ENCODE results near the gene TRIM34. TPM values are rescaled to one million over a fixed set of nuclear protein-coding genes. Genes with fewer than 3 reads are reported as not detected.

The TRIM34 gene
- total RNA-seq, 1 experiment from 2014 or later: 1.5 TPM

- no peaks in the 10 kb centered on the region for H3K9me3 ChIP-seq (ENCODE audit: control insufficient read depth, insufficient read depth, low read depth, low read length)
- peaks cover 25% of the 10 kb centered on the region for H3K36me3 ChIP-seq (ENCODE audit: control insufficient read depth, insufficient read depth, low read length)
- TF ChIP-seq POLR2AphosphoS5 (IDR thresholded peaks at IDR 0.05; ENCODE audit: low read depth, low read length) (no peak), SIN3A (IDR thresholded peaks at IDR 0.05; ENCODE audit: borderline replicate concordance, insufficient read depth, low read depth, low read length) (no peak)
- no peak overlapping the region for H3K27ac ChIP-seq (ENCODE audit: low read length)
- POLR2A ChIA-PET: no interaction called here
- no peaks in the 10 kb centered on the region for H3K4me1 ChIP-seq (ENCODE audit: control insufficient read depth, insufficient read depth, low read length)
- no TSS peak for BruUV-seq (replicated peaks)
- DNase-seq (ENCODE audit: low read depth, low spot score) (no peak), ATAC-seq (no peak)
- in situ Hi-C loops (cut with HindIII; ENCODE audit: low pct_unique_long_range_greater_than_20kb, low sequenced_read_pairs): no loop called here
- no peaks in the 10 kb centered on the region for H3K27me3 ChIP-seq (ENCODE audit: control insufficient read depth, insufficient read depth, low read length)
- H3K4me3 ChIP-seq (ENCODE audit: low read depth in 2 of 2, low read length in 2 of 2): no peak overlapping the region
- intact Hi-C loops (cut with micrococcal nuclease; ENCODE audit: unreplicated experiment): no loop called here
- CTCF ChIA-PET: no interaction called here
These were observed 16.0 kb upstream of the TRIM34 start for GRCh38 chr11:5608808-5609207.

DNA sequence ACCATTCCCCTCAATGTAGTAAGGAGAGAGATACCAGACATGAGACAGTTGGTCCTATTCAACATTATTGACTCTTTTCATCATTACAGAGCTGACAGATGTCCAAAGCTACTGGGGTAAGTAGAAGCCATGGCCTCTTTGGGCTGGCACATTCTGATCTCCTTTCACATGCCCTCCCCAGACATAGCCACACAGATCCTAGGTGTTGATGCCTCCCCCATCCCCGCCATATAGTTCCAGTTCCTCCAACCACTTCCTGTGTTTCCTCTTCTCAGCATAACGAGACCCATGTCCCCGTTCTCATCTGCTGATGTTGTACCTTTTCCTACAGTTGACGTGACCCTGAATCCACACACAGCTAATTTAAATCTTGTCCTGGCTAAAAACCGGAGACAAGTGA lies 14.4 kb upstream of the TRIM34 start:
- in situ Hi-C loops (cut with HindIII; ENCODE audit: low pct_unique_long_range_greater_than_20kb, low sequenced_read_pairs): no loop called here
- BruUV-seq (replicated peaks): no TSS peak
- Histone ChIP-seq H3K4me1 (ENCODE audit: control insufficient read depth, insufficient read depth, low read length) (no peaks in the 10 kb centered on the region), H3K27me3 (ENCODE audit: control insufficient read depth, insufficient read depth, low read length) (no peaks in the 10 kb centered on the region), H3K27ac (ENCODE audit: low read length) (no peak overlapping the region), H3K9me3 (ENCODE audit: control insufficient read depth, insufficient read depth, low read depth, low read length) (no peaks in the 10 kb centered on the region), H3K36me3 (ENCODE audit: control insufficient read depth, insufficient read depth, low read length) (peaks cover 21% of the 10 kb centered on the region), H3K4me3 (ENCODE audit: low read depth in 2 of 2, low read length in 2 of 2) (no peak overlapping the region)
- ChIA-PET POLR2A (no interaction called here), CTCF (no interaction called here)
- TF ChIP-seq, protein P1, sequence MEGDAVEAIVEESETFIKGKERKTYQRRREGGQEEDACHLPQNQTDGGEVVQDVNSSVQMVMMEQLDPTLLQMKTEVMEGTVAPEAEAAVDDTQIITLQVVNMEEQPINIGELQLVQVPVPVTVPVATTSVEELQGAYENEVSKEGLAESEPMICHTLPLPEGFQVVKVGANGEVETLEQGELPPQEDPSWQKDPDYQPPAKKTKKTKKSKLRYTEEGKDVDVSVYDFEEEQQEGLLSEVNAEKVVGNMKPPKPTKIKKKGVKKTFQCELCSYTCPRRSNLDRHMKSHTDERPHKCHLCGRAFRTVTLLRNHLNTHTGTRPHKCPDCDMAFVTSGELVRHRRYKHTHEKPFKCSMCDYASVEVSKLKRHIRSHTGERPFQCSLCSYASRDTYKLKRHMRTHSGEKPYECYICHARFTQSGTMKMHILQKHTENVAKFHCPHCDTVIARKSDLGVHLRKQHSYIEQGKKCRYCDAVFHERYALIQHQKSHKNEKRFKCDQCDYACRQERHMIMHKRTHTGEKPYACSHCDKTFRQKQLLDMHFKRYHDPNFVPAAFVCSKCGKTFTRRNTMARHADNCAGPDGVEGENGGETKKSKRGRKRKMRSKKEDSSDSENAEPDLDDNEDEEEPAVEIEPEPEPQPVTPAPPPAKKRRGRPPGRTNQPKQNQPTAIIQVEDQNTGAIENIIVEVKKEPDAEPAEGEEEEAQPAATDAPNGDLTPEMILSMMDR (IDR thresholded peaks at IDR 0.05): no peak
- TF ChIP-seq SIN3A (IDR thresholded peaks at IDR 0.05; ENCODE audit: borderline replicate concordance, insufficient read depth, low read depth, low read length) (no peak), TCF7L2 (IDR thresholded peaks at IDR 0.05; ENCODE audit: low read depth, low read length) (no peak)
- DNase-seq (ENCODE audit: low read depth, low spot score) (no peak), ATAC-seq (no peak)
- intact Hi-C loops (cut with micrococcal nuclease; ENCODE audit: unreplicated experiment): no loop called here

DNA sequence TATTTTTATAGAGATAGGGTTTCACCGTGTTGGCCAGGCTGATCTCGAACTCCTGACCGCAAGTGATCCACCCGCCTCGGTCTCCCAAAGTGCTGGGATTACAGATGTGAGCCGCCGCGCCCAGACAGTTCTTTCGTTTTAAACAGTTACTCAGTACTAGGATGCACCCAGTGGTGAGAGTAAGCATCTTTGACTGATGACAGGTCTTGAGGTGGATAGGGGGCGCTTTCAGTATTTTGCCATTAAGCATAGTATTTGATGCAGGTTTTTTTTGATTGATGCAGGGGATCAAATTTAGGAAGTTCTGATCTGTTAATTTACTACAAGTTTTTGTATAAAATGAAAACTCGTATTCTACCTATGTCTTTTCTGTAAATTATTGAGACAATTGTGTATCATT lies 13.2 kb upstream of the TRIM34 start:
- intact Hi-C loops (cut with micrococcal nuclease; ENCODE audit: unreplicated experiment): no loop called here
- no peaks in the 10 kb centered on the region for H3K4me1 ChIP-seq (ENCODE audit: control insufficient read depth, insufficient read depth, low read length)
- POLR2A ChIA-PET: no interaction called here
- H3K27ac ChIP-seq (ENCODE audit: low read length): no peak overlapping the region
- peaks cover 12% of the 10 kb centered on the region for H3K36me3 ChIP-seq (ENCODE audit: control insufficient read depth, insufficient read depth, low read length)
- no peak overlapping the region for H3K4me3 ChIP-seq (ENCODE audit: low read depth in 2 of 2, low read length in 2 of 2)
- no peaks in the 10 kb centered on the region for H3K9me3 ChIP-seq (ENCODE audit: control insufficient read depth, insufficient read depth, low read depth, low read length)
- no peak for ATAC-seq
- CTCF ChIA-PET: no interaction called here
- TF ChIP-seq, protein P1 (IDR thresholded peaks at IDR 0.05): peak; percentile 41
- no peak for TF ChIP-seq TCF7L2 (IDR thresholded peaks at IDR 0.05; ENCODE audit: low read depth, low read length)
- in situ Hi-C loops (cut with HindIII; ENCODE audit: low pct_unique_long_range_greater_than_20kb, low sequenced_read_pairs): no loop called here
- no TSS peak for BruUV-seq (replicated peaks)
- no peaks in the 10 kb centered on the region for H3K27me3 ChIP-seq (ENCODE audit: control insufficient read depth, insufficient read depth, low read length)
- no peak for DNase-seq (ENCODE audit: low read depth, low spot score)

- CTCF ChIA-PET: no interaction called here
- peaks cover 11% of the 10 kb centered on the region for H3K4me1 ChIP-seq (ENCODE audit: control insufficient read depth, insufficient read depth, low read length)
- no TSS peak for BruUV-seq (replicated peaks)
- intact Hi-C loops (cut with micrococcal nuclease; ENCODE audit: unreplicated experiment): no loop called here
- no peak for DNase-seq (ENCODE audit: low read depth, low spot score)
- no peaks in the 10 kb centered on the region for H3K36me3 ChIP-seq (ENCODE audit: control insufficient read depth, insufficient read depth, low read length)
- H3K27ac ChIP-seq (ENCODE audit: low read length): no peak overlapping the region
- in situ Hi-C loops (cut with HindIII; ENCODE audit: low pct_unique_long_range_greater_than_20kb, low sequenced_read_pairs): no loop called here
- no peak for TF ChIP-seq SIN3A (IDR thresholded peaks at IDR 0.05; ENCODE audit: borderline replicate concordance, insufficient read depth, low read depth, low read length)
- TF ChIP-seq, protein P2, sequence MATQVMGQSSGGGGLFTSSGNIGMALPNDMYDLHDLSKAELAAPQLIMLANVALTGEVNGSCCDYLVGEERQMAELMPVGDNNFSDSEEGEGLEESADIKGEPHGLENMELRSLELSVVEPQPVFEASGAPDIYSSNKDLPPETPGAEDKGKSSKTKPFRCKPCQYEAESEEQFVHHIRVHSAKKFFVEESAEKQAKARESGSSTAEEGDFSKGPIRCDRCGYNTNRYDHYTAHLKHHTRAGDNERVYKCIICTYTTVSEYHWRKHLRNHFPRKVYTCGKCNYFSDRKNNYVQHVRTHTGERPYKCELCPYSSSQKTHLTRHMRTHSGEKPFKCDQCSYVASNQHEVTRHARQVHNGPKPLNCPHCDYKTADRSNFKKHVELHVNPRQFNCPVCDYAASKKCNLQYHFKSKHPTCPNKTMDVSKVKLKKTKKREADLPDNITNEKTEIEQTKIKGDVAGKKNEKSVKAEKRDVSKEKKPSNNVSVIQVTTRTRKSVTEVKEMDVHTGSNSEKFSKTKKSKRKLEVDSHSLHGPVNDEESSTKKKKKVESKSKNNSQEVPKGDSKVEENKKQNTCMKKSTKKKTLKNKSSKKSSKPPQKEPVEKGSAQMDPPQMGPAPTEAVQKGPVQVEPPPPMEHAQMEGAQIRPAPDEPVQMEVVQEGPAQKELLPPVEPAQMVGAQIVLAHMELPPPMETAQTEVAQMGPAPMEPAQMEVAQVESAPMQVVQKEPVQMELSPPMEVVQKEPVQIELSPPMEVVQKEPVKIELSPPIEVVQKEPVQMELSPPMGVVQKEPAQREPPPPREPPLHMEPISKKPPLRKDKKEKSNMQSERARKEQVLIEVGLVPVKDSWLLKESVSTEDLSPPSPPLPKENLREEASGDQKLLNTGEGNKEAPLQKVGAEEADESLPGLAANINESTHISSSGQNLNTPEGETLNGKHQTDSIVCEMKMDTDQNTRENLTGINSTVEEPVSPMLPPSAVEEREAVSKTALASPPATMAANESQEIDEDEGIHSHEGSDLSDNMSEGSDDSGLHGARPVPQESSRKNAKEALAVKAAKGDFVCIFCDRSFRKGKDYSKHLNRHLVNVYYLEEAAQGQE (IDR thresholded peaks at IDR 0.05; ENCODE audit: insufficient read depth in 1 of 2, low read depth in 2 of 2, low read length in 1 of 2): no peak
- TF ChIP-seq, protein P1 (IDR thresholded peaks at IDR 0.05): no peak
- TF ChIP-seq POLR2AphosphoS5 (IDR thresholded peaks at IDR 0.05; ENCODE audit: low read depth, low read length): no peak
- no peak for TF ChIP-seq TCF7L2 (IDR thresholded peaks at IDR 0.05; ENCODE audit: low read depth, low read length)
- H3K27me3 ChIP-seq (ENCODE audit: control insufficient read depth, insufficient read depth, low read length): no peaks in the 10 kb centered on the region
- H3K4me3 ChIP-seq (ENCODE audit: low read depth in 2 of 2, low read length in 2 of 2): no peak overlapping the region
- no peaks in the 10 kb centered on the region for H3K9me3 ChIP-seq (ENCODE audit: control insufficient read depth, insufficient read depth, low read depth, low read length)
- ATAC-seq: no peak
- POLR2A ChIA-PET: no interaction called here
These were observed 6.0 kb upstream of the TRIM34 start for GRCh38 chr11:5618807-5619206.

Data from Panc1 (cell line).